ENCODE data around the gene WWOX. TPM values are rescaled to one million over a fixed set of nuclear protein-coding genes. Genes with fewer than 3 reads are reported as not detected.

Gene WWOX
- polyA plus RNA-seq, 1 donor (not counting 4 experiments of a cell fraction or from before 2014, with no cell fraction given) = 5.1 TPM

DNA sequence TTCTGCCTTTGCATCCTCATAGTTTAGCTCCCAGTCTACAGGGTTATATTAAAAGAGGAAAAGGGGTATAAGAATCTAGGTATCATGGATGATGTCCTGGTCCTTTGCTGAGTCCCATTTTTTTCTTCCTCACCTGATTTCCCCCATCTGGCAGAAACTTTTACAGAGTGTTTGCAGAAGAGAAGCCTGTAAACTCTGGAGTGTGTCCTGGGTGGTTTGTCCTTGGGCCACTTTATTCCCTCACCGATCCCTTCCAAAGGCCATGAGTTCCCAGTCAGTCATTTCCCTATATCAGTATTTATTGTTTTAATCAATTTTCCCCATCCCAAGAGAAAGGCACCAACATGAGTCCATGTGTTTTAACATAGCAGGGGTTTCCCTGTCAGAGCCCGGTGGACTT is 638.2 kb downstream of the WWOX start:
- no peaks in the 10 kb centered on the region for H3K9me1 ChIP-seq (ENCODE audit: control insufficient read depth, extremely low read depth, insufficient read depth, low read length)

DNA sequence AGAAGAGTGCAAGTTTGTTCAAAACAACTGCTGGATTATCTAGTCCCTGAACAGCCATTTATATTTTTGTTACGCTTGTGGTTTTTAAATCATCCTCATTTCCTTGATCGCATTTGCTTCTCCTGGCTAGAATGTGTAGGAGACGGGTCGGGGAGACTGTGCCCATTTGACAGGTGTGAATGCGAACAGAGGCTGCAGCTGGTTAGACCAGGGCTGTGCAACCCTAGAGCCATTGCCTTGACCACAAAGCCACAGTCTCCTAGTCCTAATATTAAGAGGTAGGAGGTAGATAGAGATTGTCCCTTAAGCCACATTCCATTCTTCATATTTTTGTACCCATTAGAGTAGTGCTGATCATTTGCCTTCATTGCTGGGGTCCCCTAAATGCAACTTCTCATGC is 639.1 kb downstream of the WWOX start:
- no peak overlapping the region for H3K4me3 ChIP-seq (ENCODE audit: control insufficient read depth in 2 of 3, extremely low read depth in 1 of 3, insufficient read depth in 2 of 3, low read depth in 1 of 3, low read length in 3 of 3)
- no peaks in the 10 kb centered on the region for H4K20me1 ChIP-seq (ENCODE audit: control insufficient read depth, extremely low read depth, insufficient read depth, low read length)
- H3K27ac ChIP-seq (ENCODE audit: control insufficient read depth, insufficient read depth, low read length) = no peak overlapping the region
- FAIRE-seq (no peak), DNase-seq (ENCODE audit: low read depth, low spot score) (no peak)
- no peaks in the 10 kb centered on the region for H3K79me2 ChIP-seq (ENCODE audit: control insufficient read depth, insufficient read depth, low read length)
- H3K4me1 ChIP-seq (ENCODE audit: control insufficient read depth, extremely low read depth, insufficient read depth, low read length) = peaks cover 15% of the 10 kb centered on the region
- no peaks in the 10 kb centered on the region for H3K27me3 ChIP-seq (ENCODE audit: control insufficient read depth, extremely low read depth, insufficient read depth, low read length)
- TF ChIP-seq, protein P1, sequence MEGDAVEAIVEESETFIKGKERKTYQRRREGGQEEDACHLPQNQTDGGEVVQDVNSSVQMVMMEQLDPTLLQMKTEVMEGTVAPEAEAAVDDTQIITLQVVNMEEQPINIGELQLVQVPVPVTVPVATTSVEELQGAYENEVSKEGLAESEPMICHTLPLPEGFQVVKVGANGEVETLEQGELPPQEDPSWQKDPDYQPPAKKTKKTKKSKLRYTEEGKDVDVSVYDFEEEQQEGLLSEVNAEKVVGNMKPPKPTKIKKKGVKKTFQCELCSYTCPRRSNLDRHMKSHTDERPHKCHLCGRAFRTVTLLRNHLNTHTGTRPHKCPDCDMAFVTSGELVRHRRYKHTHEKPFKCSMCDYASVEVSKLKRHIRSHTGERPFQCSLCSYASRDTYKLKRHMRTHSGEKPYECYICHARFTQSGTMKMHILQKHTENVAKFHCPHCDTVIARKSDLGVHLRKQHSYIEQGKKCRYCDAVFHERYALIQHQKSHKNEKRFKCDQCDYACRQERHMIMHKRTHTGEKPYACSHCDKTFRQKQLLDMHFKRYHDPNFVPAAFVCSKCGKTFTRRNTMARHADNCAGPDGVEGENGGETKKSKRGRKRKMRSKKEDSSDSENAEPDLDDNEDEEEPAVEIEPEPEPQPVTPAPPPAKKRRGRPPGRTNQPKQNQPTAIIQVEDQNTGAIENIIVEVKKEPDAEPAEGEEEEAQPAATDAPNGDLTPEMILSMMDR (optimal IDR thresholded peaks at IDR 0.05 in 1 of 3, IDR thresholded peaks at IDR 0.05 in 1 of 3, conservative IDR thresholded peaks at IDR 0.05 in 1 of 3; ENCODE audit: extremely low read depth in 1 of 3, insufficient read depth in 2 of 3, low read length in 3 of 3) = no peak
- no peak for TF ChIP-seq EZH2 (IDR thresholded peaks at IDR 0.05; ENCODE audit: low read length)
- dilution Hi-C loops (cut with MboI; ENCODE audit: extremely low pct_ligation_motif_present, low sequenced_read_pairs) = no loop called here
- H3K9ac ChIP-seq (ENCODE audit: control insufficient read depth, extremely low read depth, insufficient read depth, low read length) = no peak overlapping the region
- H3K9me3 ChIP-seq (ENCODE audit: control insufficient read depth, low read depth, low read length) = no peaks in the 10 kb centered on the region
- no peaks in the 10 kb centered on the region for H3K9me1 ChIP-seq (ENCODE audit: control insufficient read depth, extremely low read depth, insufficient read depth, low read length)
- no peak overlapping the region for H3K4me2 ChIP-seq (ENCODE audit: control insufficient read depth, extremely low read depth, insufficient read depth, low read depth, low read length)
- H2AFZ ChIP-seq (ENCODE audit: control insufficient read depth, low read length) = no peak overlapping the region
- H3K36me3 ChIP-seq (ENCODE audit: control insufficient read depth in 2 of 2, extremely low read depth in 1 of 2, insufficient read depth in 2 of 2, low read length in 2 of 2) = no peaks in the 10 kb centered on the region

More for the DNA sequence above, 638.2 kb downstream of the WWOX start:
- Histone ChIP-seq H3K4me2 (ENCODE audit: control insufficient read depth, extremely low read depth, insufficient read depth, low read depth, low read length) (no peak overlapping the region), H3K9me3 (ENCODE audit: control insufficient read depth, low read depth, low read length) (no peaks in the 10 kb centered on the region), H2AFZ (ENCODE audit: control insufficient read depth, low read length) (no peak overlapping the region), H4K20me1 (ENCODE audit: control insufficient read depth, extremely low read depth, insufficient read depth, low read length) (no peaks in the 10 kb centered on the region), H3K27ac (ENCODE audit: control insufficient read depth, insufficient read depth, low read length) (no peak overlapping the region), H3K4me3 (ENCODE audit: control insufficient read depth in 2 of 3, extremely low read depth in 1 of 3, insufficient read depth in 2 of 3, low read depth in 1 of 3, low read length in 3 of 3) (no peak overlapping the region), H3K79me2 (ENCODE audit: control insufficient read depth, insufficient read depth, low read length) (no peaks in the 10 kb centered on the region), H3K4me1 (ENCODE audit: control insufficient read depth, extremely low read depth, insufficient read depth, low read length) (peaks cover 15% of the 10 kb centered on the region), H3K36me3 (ENCODE audit: control insufficient read depth in 2 of 2, extremely low read depth in 1 of 2, insufficient read depth in 2 of 2, low read length in 2 of 2) (no peaks in the 10 kb centered on the region), H3K27me3 (ENCODE audit: control insufficient read depth, extremely low read depth, insufficient read depth, low read length) (no peaks in the 10 kb centered on the region), H3K9ac (ENCODE audit: control insufficient read depth, extremely low read depth, insufficient read depth, low read length) (no peak overlapping the region)
- DNase-seq (ENCODE audit: low read depth, low spot score) (no peak), FAIRE-seq (no peak)
- TF ChIP-seq, protein P1 (optimal IDR thresholded peaks at IDR 0.05 in 1 of 3, IDR thresholded peaks at IDR 0.05 in 1 of 3, conservative IDR thresholded peaks at IDR 0.05 in 1 of 3; ENCODE audit: extremely low read depth in 1 of 3, insufficient read depth in 2 of 3, low read length in 3 of 3) = no peak
- TF ChIP-seq EZH2 (IDR thresholded peaks at IDR 0.05; ENCODE audit: low read length) = no peak
- dilution Hi-C loops (cut with MboI; ENCODE audit: extremely low pct_ligation_motif_present, low sequenced_read_pairs) = no loop called here

Data from keratinocyte (primary cell).